HL-60 (cell line): ENCODE data around the gene PNMA6F.

Source experiments
- DNase-seq, 2 experiments: peaks; one replicate each; pipeline ENCODE4 v3.0.0-alpha.2; 2010 to 2020; ENCODE audit warnings: low read depth in 1 of 2, low spot score in 1 of 2
- H3K27ac ChIP-seq: fragments of 250-450 bp; sonication (Bioruptor Pico); replicated peaks from 2 replicates; pipeline ENCODE4 v1.5.1; 2020; ENCODE audit warnings: mild to moderate bottlenecking, moderate library complexity
- H3K27me3 ChIP-seq: fragments of 250-450 bp; sonication (Bioruptor Pico); 2 replicates; pipeline ENCODE4 v1.5.1; 2021; ENCODE audit warnings: mild to moderate bottlenecking, moderate library complexity; ENCODE audit not compliant: insufficient read depth, poor library complexity, severe bottlenecking
- H3K4me3 ChIP-seq: replicated peaks from 2 replicates; pipeline ENCODE4 v1.5.1; 2011; ENCODE audit warnings: mild to moderate bottlenecking, control low read depth, low read length; ENCODE audit not compliant: insufficient read depth
- GABPA ChIP-seq: IDR thresholded peaks from 2 replicates; pipeline ENCODE4 v1.6.1; 2012; ENCODE audit warnings: low read depth
- POLR2AphosphoS5 ChIP-seq: IDR thresholded peaks from 2 replicates; pipeline ENCODE4 v1.6.1; 2012; ENCODE audit warnings: low read depth
- SPI1 ChIP-seq: IDR thresholded peaks from 2 replicates; pipeline ENCODE4 v1.6.1; 2012; ENCODE audit warnings: low read depth, mild to moderate bottlenecking, borderline replicate concordance
- TF ChIP-seq, protein P1 (sequence below): IDR thresholded peaks from one replicate; pipeline ENCODE4 v1.5.1; 2011; ENCODE audit warnings: low read length, control low read depth, inconsistent platforms; ENCODE audit not compliant: insufficient read depth
- TF ChIP-seq, protein P2 (sequence below): IDR thresholded peaks from 2 replicates; pipeline ENCODE4 v1.6.1; 2012; ENCODE audit warnings: low read depth; ENCODE audit not compliant: insufficient replicate concordance

The PNMA6F gene

DNA sequence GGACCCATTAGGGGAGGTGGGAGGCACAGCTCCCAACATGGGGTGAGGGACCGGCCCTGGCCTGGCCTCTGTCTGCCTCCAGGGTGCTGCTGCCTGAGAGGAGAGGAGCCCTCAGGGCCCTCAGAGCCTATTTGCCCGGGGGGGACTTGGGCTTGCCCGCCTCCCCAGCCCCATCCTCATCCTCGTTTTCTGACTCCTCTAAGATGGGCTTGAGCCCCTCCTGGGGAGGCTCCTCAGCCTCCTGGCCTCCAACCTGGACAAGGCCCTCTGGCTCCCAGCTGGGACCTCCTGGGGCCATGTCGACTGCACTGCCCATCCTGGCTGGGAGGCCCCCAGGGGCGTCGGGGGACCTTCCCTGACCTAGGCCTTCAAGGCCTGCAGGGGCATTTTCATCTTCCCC, 2.8 kb downstream of the PNMA6F start:
- Histone ChIP-seq H3K27me3 (no peaks in the 10 kb centered on the region), H3K27ac (no peak overlapping the region), H3K4me3 (no peak overlapping the region)
- DNase-seq = no peak
- TF ChIP-seq SPI1 (no peak), POLR2AphosphoS5 (no peak), GABPA (no peak)
- TF ChIP-seq, protein P1, sequence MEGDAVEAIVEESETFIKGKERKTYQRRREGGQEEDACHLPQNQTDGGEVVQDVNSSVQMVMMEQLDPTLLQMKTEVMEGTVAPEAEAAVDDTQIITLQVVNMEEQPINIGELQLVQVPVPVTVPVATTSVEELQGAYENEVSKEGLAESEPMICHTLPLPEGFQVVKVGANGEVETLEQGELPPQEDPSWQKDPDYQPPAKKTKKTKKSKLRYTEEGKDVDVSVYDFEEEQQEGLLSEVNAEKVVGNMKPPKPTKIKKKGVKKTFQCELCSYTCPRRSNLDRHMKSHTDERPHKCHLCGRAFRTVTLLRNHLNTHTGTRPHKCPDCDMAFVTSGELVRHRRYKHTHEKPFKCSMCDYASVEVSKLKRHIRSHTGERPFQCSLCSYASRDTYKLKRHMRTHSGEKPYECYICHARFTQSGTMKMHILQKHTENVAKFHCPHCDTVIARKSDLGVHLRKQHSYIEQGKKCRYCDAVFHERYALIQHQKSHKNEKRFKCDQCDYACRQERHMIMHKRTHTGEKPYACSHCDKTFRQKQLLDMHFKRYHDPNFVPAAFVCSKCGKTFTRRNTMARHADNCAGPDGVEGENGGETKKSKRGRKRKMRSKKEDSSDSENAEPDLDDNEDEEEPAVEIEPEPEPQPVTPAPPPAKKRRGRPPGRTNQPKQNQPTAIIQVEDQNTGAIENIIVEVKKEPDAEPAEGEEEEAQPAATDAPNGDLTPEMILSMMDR = no peak
- TF ChIP-seq, protein P2, sequence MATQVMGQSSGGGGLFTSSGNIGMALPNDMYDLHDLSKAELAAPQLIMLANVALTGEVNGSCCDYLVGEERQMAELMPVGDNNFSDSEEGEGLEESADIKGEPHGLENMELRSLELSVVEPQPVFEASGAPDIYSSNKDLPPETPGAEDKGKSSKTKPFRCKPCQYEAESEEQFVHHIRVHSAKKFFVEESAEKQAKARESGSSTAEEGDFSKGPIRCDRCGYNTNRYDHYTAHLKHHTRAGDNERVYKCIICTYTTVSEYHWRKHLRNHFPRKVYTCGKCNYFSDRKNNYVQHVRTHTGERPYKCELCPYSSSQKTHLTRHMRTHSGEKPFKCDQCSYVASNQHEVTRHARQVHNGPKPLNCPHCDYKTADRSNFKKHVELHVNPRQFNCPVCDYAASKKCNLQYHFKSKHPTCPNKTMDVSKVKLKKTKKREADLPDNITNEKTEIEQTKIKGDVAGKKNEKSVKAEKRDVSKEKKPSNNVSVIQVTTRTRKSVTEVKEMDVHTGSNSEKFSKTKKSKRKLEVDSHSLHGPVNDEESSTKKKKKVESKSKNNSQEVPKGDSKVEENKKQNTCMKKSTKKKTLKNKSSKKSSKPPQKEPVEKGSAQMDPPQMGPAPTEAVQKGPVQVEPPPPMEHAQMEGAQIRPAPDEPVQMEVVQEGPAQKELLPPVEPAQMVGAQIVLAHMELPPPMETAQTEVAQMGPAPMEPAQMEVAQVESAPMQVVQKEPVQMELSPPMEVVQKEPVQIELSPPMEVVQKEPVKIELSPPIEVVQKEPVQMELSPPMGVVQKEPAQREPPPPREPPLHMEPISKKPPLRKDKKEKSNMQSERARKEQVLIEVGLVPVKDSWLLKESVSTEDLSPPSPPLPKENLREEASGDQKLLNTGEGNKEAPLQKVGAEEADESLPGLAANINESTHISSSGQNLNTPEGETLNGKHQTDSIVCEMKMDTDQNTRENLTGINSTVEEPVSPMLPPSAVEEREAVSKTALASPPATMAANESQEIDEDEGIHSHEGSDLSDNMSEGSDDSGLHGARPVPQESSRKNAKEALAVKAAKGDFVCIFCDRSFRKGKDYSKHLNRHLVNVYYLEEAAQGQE = no peak

DNA sequence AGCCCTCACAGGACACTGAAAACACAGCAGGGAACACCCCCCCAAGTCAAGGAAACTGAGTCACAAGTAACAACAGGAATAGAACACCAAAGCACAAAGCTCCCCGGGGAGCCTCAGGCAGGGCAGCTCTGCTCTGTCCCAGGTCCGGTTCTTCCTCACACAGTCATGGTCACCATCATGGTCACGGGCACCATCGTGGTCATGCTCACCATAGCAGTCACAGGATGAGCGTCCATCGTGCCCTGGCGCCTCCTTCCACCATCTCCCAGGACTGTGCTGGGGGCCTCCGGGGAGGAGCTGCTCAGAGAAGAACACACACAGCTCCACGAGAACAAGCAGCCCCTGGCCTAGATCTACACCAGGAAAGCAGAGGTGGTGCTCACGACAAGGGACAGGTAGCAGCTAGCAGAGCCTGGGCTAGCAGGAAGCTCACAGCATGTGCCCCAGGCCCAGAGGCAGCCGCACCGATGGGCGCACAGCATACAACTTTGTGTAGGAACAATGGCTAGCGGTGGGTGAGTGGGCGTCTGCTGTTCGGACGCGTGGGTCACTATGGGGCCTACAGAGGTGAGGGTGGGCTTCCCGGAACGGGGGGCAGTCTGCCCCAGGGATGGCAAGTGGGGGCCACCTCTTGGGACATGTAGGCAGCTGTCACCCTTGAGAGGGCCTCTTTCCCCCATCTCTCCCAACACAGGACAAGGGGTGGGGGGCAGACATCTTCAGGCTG, 3.4 kb downstream of the PNMA6F start:
- no peak for DNase-seq
- Histone ChIP-seq H3K27me3 (no peaks in the 10 kb centered on the region), H3K4me3 (no peak overlapping the region), H3K27ac (no peak overlapping the region)
- TF ChIP-seq, protein P2 = no peak
- TF ChIP-seq GABPA (no peak), SPI1 (no peak), POLR2AphosphoS5 (no peak)
- TF ChIP-seq, protein P1 = no peak

DNA sequence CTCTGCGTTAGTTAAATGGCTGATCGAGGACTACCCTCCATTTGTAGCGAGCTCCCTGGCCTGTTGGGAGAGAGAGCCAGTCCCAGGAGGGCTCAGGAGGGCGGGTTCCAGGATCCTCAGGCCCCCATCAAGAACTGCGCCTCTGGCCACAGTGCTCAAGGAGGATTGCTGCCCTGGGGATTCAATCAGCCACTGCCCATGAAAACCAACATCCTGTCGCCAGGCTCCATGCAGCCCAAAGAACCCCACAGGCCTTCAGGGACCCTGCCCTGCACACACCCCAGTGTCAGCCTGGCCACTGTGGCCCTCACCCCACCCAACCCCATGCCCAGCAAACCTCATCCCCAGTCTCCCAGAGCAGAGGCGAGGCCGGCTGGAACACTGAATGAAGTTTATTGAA, 4.3 kb downstream of the PNMA6F start:
- H3K27me3 ChIP-seq = no peaks in the 10 kb centered on the region
- H3K27ac ChIP-seq = no peak overlapping the region
- H3K4me3 ChIP-seq = no peak overlapping the region
- TF ChIP-seq, protein P1 = no peak
- no peak for TF ChIP-seq GABPA
- no peak for TF ChIP-seq POLR2AphosphoS5
- TF ChIP-seq, protein P2 = no peak
- no peak for TF ChIP-seq SPI1
- no peak for DNase-seq
